Right lobe of liver (tissue), 6 donors: ENCODE data around the gene EPHA1. TPM values are rescaled to one million over a fixed set of nuclear protein-coding genes. Genes with fewer than 3 reads are reported as not detected.
A peak's percentile ranks its signal among the peaks of the same experiment; 100 is the strongest.
"Not testable (repeated sequence)": the region's sequence is repeated elsewhere in the genome, so short reads cannot be mapped to it uniquely, and the experiment has no call there.

Experiments used
- ATAC-seq, 4 donors: fragments of 200-7000 bp; cut with Tn5 transposase; one replicate each; pipeline ENCODE4 v1.9.1; 2020; ENCODE audit warnings: mild to moderate bottlenecking in 4 of 4, moderate library complexity in 4 of 4
- DNase-seq, 3 donors: peaks; one replicate each; pipeline ENCODE4 v3.0.0-alpha.2; 2020
- H3K27ac ChIP-seq, 3 donors: fragments of 200-600 bp; one replicate each; pipeline ENCODE4 v1.8.0; 2022
- H3K27me3 ChIP-seq, 2 donors: fragments of 200-600 bp; one replicate each; pipeline ENCODE4 v1.8.0; 2022
- H3K36me3 ChIP-seq, 4 donors: fragments of 200-600 bp; sonication (generic) in 1 of 4; one replicate each; pipeline versions ENCODE4 v1.5.1 to v1.8.0; 2017 to 2022; ENCODE audit warnings: control low read depth in 1 of 4
- H3K4me1 ChIP-seq, 4 donors: fragments of 200-600 bp; sonication (generic) in 1 of 4; one replicate each; pipeline versions ENCODE4 v1.5.1 to v1.8.0; 2017 to 2022; ENCODE audit warnings: control low read depth in 1 of 4
- H3K4me3 ChIP-seq, 3 donors: fragments of 200-600 bp; one replicate each; pipeline ENCODE4 v1.8.0; 2022
- H3K9me3 ChIP-seq, 4 donors: fragments of 200-600 bp; sonication (generic) in 1 of 4; one replicate each; pipeline versions ENCODE4 v1.5.1 to v1.8.0; 2017 to 2022; ENCODE audit warnings: control low read depth in 1 of 4
- POLR2A ChIP-seq: fragments of 450-650 bp; IDR thresholded peaks from one replicate; pipeline ENCODE4 v1.6.1; 2017; ENCODE audit warnings: antibody characterized with exemption, mild to moderate bottlenecking
- WGBS: methylation state at CpG from one replicate; pipeline ENCODE4 v1.1.6; 2018; ENCODE audit warnings: low coverage, low lambda C conversion rate; ENCODE audit not compliant: insufficient coverage; ENCODE audit errors: missing lambda C conversion rate; 5-methylcytosine and 5-hydroxymethylcytosine counted together
- intact Hi-C, 2 donors: fragments of 100-400 bp; cut with DNase I; formaldehyde crosslinking; loops; one replicate each; pipeline versions ENCODE4 v1.11.2 to v1.14.1; 2022
- total RNA-seq, 6 experiments: library from RNA; depleted of rRNA in 2 of 6; stranded (reverse); fragments of >200 nt in 2 of 6; fragmentation: NEBNext Ultra II Directional in 3 of 6; extraction: Animal tissue kit (Norgen Biotek cat#: 25700) in 3 of 6; gene quantifications; one replicate each; pipeline versions ENCODE4 v1.1.0 to v1.2.4, GENCODE V29; 2016 to 2023
- TF ChIP-seq, protein P1 (sequence below), 4 donors: fragments of 200-600 bp in 3 of 4; fragments of 450-650 bp in 1 of 4; IDR thresholded peaks; one replicate each; pipeline versions ENCODE4 v1.5.1 to v1.8.0; 2016 to 2022; ENCODE audit warnings: antibody characterized with exemption in 4 of 4, mild to moderate bottlenecking in 2 of 4
- donor health status: DM: no; HTN: yes; CAD: no.
- donor health status: DM: no; HTN: no; CAD: no.
- donor health status: DM: no; HTN: no; CAD: no.
- donor health status: DM: no; HTN: yes; CAD: no.
- donor health status: DM: no; HTN: yes; CAD: no.

The EPHA1 gene
- total RNA-seq, 6 experiments from 2014 or later, result 12.6 to 41.3 (median 16.5) TPM

DNA sequence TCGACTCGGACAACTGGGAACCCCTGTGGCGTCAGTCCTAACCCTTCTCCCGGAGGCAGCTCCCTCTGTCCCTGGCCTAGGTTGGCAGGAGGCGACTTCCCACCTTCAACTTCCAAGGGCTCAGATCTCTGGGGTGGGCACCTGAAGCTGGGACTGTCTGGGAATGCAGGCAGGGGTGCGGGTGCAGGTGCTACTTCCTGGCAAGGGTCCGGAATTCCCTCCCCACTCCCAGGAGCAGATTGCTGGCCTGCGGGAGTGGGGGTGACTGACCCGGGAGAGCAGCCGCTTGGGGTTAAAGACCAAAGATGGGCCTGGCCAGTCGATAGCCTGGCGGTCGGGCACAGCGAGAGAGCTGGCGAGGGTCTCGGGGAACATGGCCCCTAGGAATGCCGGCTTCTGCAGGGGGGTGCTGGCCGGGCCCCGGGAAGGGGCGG, 387 bp downstream of the EPHA1 start:
- peak in 2 of 3 donors; percentile 70 to 75 for DNase-seq
- H3K36me3 ChIP-seq, result no peaks in the 10 kb centered on the region
- H3K4me3 ChIP-seq, result peak overlapping the region; percentile 49 to 68 (median 66)
- ATAC-seq, result peak; percentile 54 to 88 (median 78)
- peaks cover 0 to 16% (median 2%) of the 10 kb centered on the region in 4 donors for H3K4me1 ChIP-seq
- H3K27ac ChIP-seq, result peak overlapping the region in 1 of 3 donors; percentile 43
- no peaks in the 10 kb centered on the region for H3K9me3 ChIP-seq
- intact Hi-C loops, result no loop called here
- no peaks in the 10 kb centered on the region for H3K27me3 ChIP-seq
- no peak for TF ChIP-seq POLR2A
- TF ChIP-seq, protein P1, sequence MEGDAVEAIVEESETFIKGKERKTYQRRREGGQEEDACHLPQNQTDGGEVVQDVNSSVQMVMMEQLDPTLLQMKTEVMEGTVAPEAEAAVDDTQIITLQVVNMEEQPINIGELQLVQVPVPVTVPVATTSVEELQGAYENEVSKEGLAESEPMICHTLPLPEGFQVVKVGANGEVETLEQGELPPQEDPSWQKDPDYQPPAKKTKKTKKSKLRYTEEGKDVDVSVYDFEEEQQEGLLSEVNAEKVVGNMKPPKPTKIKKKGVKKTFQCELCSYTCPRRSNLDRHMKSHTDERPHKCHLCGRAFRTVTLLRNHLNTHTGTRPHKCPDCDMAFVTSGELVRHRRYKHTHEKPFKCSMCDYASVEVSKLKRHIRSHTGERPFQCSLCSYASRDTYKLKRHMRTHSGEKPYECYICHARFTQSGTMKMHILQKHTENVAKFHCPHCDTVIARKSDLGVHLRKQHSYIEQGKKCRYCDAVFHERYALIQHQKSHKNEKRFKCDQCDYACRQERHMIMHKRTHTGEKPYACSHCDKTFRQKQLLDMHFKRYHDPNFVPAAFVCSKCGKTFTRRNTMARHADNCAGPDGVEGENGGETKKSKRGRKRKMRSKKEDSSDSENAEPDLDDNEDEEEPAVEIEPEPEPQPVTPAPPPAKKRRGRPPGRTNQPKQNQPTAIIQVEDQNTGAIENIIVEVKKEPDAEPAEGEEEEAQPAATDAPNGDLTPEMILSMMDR (IDR thresholded peaks at IDR 0.05), result no peak
- 0% methylated on average over 3 of the region's 20 CpGs for WGBS

- peak overlapping the region; percentile 49 to 68 (median 66) for H3K4me3 ChIP-seq
- WGBS, result 66% methylated on average over 4 of the region's 13 CpGs
- no peaks in the 10 kb centered on the region for H3K9me3 ChIP-seq
- no peak for DNase-seq
- H3K27ac ChIP-seq, result peak overlapping the region in 1 of 3 donors; percentile 43
- intact Hi-C loops, result no loop called here
- TF ChIP-seq, protein P1 (IDR thresholded peaks at IDR 0.05), result no peak
- TF ChIP-seq POLR2A, result no peak
- H3K27me3 ChIP-seq, result no peaks in the 10 kb centered on the region
- peaks cover 0 to 23% (median 5%) of the 10 kb centered on the region in 4 donors for H3K4me1 ChIP-seq
- no peaks in the 10 kb centered on the region for H3K36me3 ChIP-seq
- ATAC-seq, result peak in 3 of 4 donors; percentile 11 to 27 (median 18)
Measured at GRCh38 chr7:143407287-143408251, 1.1 kb downstream of the EPHA1 start.

- Histone ChIP-seq H3K27me3 (no peaks in the 10 kb centered on the region), H3K36me3 (no peaks in the 10 kb centered on the region), H3K27ac (no peak overlapping the region), H3K4me1 (peaks cover 0 to 37% (median 9%) of the 10 kb centered on the region in 4 donors), H3K9me3 (no peaks in the 10 kb centered on the region), H3K4me3 (no peak overlapping the region)
- intact Hi-C loops, result no loop called here
- ATAC-seq (no peak), DNase-seq (peak in 1 of 3 donors; percentile 44)
- no peak for TF ChIP-seq POLR2A
- TF ChIP-seq, protein P1 (IDR thresholded peaks at IDR 0.05), result no peak
- 42% methylated on average over 2 of the region's 3 CpGs for WGBS
Measured at GRCh38 chr7:143406002-143406357, 2.7 kb downstream of the EPHA1 start.

GRCh38 chr7:143405173-143406001, 3.3 kb downstream of the EPHA1 start:
- H3K36me3 ChIP-seq, result no peaks in the 10 kb centered on the region
- DNase-seq (peak in 2 of 3 donors; percentile 23 to 52), ATAC-seq (no peak)
- TF ChIP-seq, protein P1 (IDR thresholded peaks at IDR 0.05), result no peak
- TF ChIP-seq POLR2A, result no peak
- H3K27me3 ChIP-seq, result no peaks in the 10 kb centered on the region
- H3K4me3 ChIP-seq, result no peak overlapping the region
- no peaks in the 10 kb centered on the region for H3K9me3 ChIP-seq
- intact Hi-C loops, result no loop called here
- no peak overlapping the region for H3K27ac ChIP-seq
- peaks cover 0 to 37% (median 9%) of the 10 kb centered on the region in 4 donors for H3K4me1 ChIP-seq
- 35% methylated on average over 4 of the region's 9 CpGs for WGBS

DNA sequence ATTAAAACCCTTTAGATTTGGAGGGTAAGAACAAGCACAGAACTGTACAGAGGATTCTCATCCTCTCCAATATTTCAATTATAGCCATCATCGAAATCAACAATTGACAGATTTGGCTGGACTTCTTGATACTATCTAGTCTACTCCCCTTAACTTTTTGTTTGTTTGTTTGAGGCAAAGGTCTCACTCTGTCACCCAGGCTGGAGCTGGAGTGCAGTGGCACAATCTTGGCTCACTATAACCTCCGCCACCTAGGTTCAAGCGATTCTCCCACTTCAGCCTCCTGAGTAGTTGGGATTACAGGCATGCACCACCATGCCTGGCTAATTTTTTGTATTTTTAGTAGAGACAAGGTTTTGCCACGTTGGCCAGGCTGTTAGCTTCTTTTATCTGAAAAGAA, 6.4 kb downstream of the EPHA1 start:
- peak; percentile 81 to 87 (median 85) for ATAC-seq
- 35% methylated on average over 4 of the region's 4 CpGs for WGBS

More for the DNA sequence above, 6.4 kb downstream of the EPHA1 start:
- H3K36me3 ChIP-seq, H3K4me3 ChIP-seq, H3K9me3 ChIP-seq, intact Hi-C loops, H3K27me3 ChIP-seq: not testable (repeated sequence)
- Histone ChIP-seq H3K4me1 (peaks cover 0 to 21% (median 10%) of the 10 kb centered on the region in 4 donors), H3K27ac (peak overlapping the region in 2 of 3 donors; percentile 36 to 38)
- peak in 1 of 3 donors; percentile 59 for DNase-seq
